GM23248 (cell line): ENCODE results near the gene DOP1A. TPM values are rescaled to one million over a fixed set of nuclear protein-coding genes. Genes with fewer than 3 reads are reported as not detected.

Experiments used
- DNase-seq: peaks from one replicate; pipeline ENCODE4 v3.0.0-alpha.2; 2015
- H2AFZ ChIP-seq: fragments of 200-600 bp; sonication (generic); 2 replicates; pipeline ENCODE4 v1.6.1; 2016; ENCODE audit warnings: antibody characterized with exemption
- H3F3A ChIP-seq: fragments of 200-600 bp; sonication (generic); 2 replicates; pipeline ENCODE4 v1.6.1; 2016; ENCODE audit warnings: mild to moderate bottlenecking, antibody characterized with exemption, mixed run types; ENCODE audit not compliant: insufficient read depth
- H3K27ac ChIP-seq: fragments of 200-600 bp; sonication (generic); 2 replicates; pipeline ENCODE4 v1.5.1; 2016; ENCODE audit warnings: mild to moderate bottlenecking
- H3K27me3 ChIP-seq: fragments of 200-600 bp; sonication (generic); replicated peaks from 2 replicates; pipeline ENCODE4 v1.6.1; 2016; ENCODE audit warnings: mild to moderate bottlenecking; ENCODE audit not compliant: insufficient read depth
- H3K36me3 ChIP-seq: fragments of 200-600 bp; sonication (generic); 2 replicates; pipeline ENCODE4 v1.6.1; 2016; ENCODE audit warnings: low read depth, mild to moderate bottlenecking
- H3K4me1 ChIP-seq: fragments of 200-600 bp; sonication (generic); 2 replicates; pipeline ENCODE4 v1.6.1; 2016; ENCODE audit warnings: mild to moderate bottlenecking; ENCODE audit not compliant: insufficient read depth
- H3K4me2 ChIP-seq: fragments of 200-600 bp; sonication (generic); one replicate; pipeline ENCODE4 v1.6.1; 2016; ENCODE audit warnings: mild to moderate bottlenecking; ENCODE audit not compliant: unreplicated experiment
- H3K4me3 ChIP-seq: fragments of 200-600 bp; sonication (generic); 2 replicates; pipeline ENCODE4 v1.5.1; 2016; ENCODE audit warnings: mild to moderate bottlenecking
- H3K79me2 ChIP-seq: fragments of 200-600 bp; sonication (generic); 2 replicates; pipeline ENCODE4 v1.6.1; 2016; ENCODE audit warnings: mild to moderate bottlenecking; ENCODE audit not compliant: insufficient read depth
- H3K9ac ChIP-seq: fragments of 200-600 bp; sonication (generic); 2 replicates; pipeline ENCODE4 v1.6.1; 2016; ENCODE audit warnings: mild to moderate bottlenecking
- H3K9me2 ChIP-seq: fragments of 200-600 bp; sonication (generic); 2 replicates; pipeline ENCODE4 v1.6.1; 2016; ENCODE audit warnings: mixed run types, mild to moderate bottlenecking, moderate library complexity; ENCODE audit not compliant: insufficient read depth
- H3K9me3 ChIP-seq: fragments of 200-600 bp; sonication (generic); one replicate; pipeline ENCODE4 v1.6.1; 2017; ENCODE audit warnings: low read depth
- H4K20me1 ChIP-seq: fragments of 200-600 bp; sonication (generic); 2 replicates; pipeline ENCODE4 v1.6.0; 2016; ENCODE audit not compliant: insufficient read depth
- EZH2 ChIP-seq: fragments of 200-600 bp; sonication (generic); IDR thresholded peaks from 2 replicates; pipeline ENCODE4 v1.6.1; 2018; ENCODE audit warnings: antibody characterized with exemption, mild to moderate bottlenecking; ENCODE audit not compliant: insufficient read depth, poor library complexity, severe bottlenecking
- EZH2phosphoT487 ChIP-seq: fragments of 200-600 bp; sonication (generic); IDR thresholded peaks from 2 replicates; pipeline ENCODE4 v1.6.1; 2018; ENCODE audit warnings: antibody characterized with exemption, moderate library complexity, mild to moderate bottlenecking, low read depth; ENCODE audit not compliant: insufficient read depth
- WGBS, 2 experiments: methylation state at CpG; one replicate each; pipeline ENCODE4 v1.1.6; 2015 to 2017; ENCODE audit warnings: low lambda C conversion rate in 2 of 2, low coverage in 1 of 2; ENCODE audit errors: missing lambda C conversion rate in 2 of 2; 5-methylcytosine and 5-hydroxymethylcytosine counted together
- in situ Hi-C: fragments of 300-500 bp; cut with MboI; formaldehyde crosslinking; loops from 2 replicates; pipeline ENCODE4 v1.15.0; 2020
- polyA plus RNA-seq: library from polyadenylated mRNA; unstranded; fragments of >200 nt; fragmentation: Nextera tagmentation; extraction: Ambion mirVana; gene quantifications from 2 replicates; pipeline ENCODE4 v1.2.1, GENCODE V29; 2016
- total RNA-seq: library from RNA; depleted of rRNA; stranded (reverse); fragments of >200 nt; shearing (Covaris generic); gene quantifications from 2 replicates; pipeline ENCODE4 v1.2.3, GENCODE V29; 2014

DOP1A gene
- total and polyA plus RNA-seq, 2 experiments from 2014 or later = 3.5 to 18.2 TPM

GRCh38 chr6:83083476-83083875, 16.0 kb downstream of the DOP1A start:
- Histone ChIP-seq H3K9me3 (no peaks in the 10 kb centered on the region), H3K4me2 (no peak overlapping the region), H3K4me1 (no peaks in the 10 kb centered on the region), H3K27me3 (no peaks in the 10 kb centered on the region), H3K79me2 (peaks cover 14% of the 10 kb centered on the region; the same call in 1 of the 2 replicates), H3K36me3 (no peaks in the 10 kb centered on the region), H3K9ac (no peak overlapping the region), H2AFZ (no peak overlapping the region), H3F3A (no peaks in the 10 kb centered on the region), H3K4me3 (no peak overlapping the region), H3K27ac (no peak overlapping the region), H4K20me1 (0 out of 2 replicates have a peak, but pooled peaks cover 3% of the 10 kb centered on the region), H3K9me2 (0 out of 2 replicates have a peak, but pooled peaks cover 4% of the 10 kb centered on the region)
- in situ Hi-C loops = no loop called here
- 24 to 31% methylated on average over 1 of the region's 1 CpG for WGBS, 2 experiments
- no peak for DNase-seq
- no peak for TF ChIP-seq EZH2phosphoT487
- no peak for TF ChIP-seq EZH2

GRCh38 chr6:83086751-83087150, 19.3 kb downstream of the DOP1A start:
- 0 out of 2 replicates have a peak, but pooled peaks cover 4% of the 10 kb centered on the region for H3K9me2 ChIP-seq
- 96 to 98% methylated on average over 2 of the region's 2 CpGs for WGBS, 2 experiments
- no peak overlapping the region for H3K9ac ChIP-seq
- no peaks in the 10 kb centered on the region for H4K20me1 ChIP-seq
- no peak overlapping the region for H2AFZ ChIP-seq
- H3K4me2 ChIP-seq = no peak overlapping the region
- H3K27me3 ChIP-seq = no peaks in the 10 kb centered on the region
- no peaks in the 10 kb centered on the region for H3K4me1 ChIP-seq
- H3K4me3 ChIP-seq = no peak overlapping the region
- no peak for DNase-seq
- no peaks in the 10 kb centered on the region for H3K36me3 ChIP-seq
- H3F3A ChIP-seq = no peaks in the 10 kb centered on the region
- peaks cover 9% of the 10 kb centered on the region; the same call in 1 of the 2 replicates for H3K79me2 ChIP-seq
- H3K27ac ChIP-seq = no peak overlapping the region
- TF ChIP-seq EZH2phosphoT487 (no peak), EZH2 (no peak)
- in situ Hi-C loops = no loop called here
- H3K9me3 ChIP-seq = no peaks in the 10 kb centered on the region

GRCh38 chr6:83092756-83093399, 25.4 kb downstream of the DOP1A start:
- Histone ChIP-seq H3K9me3 (no peaks in the 10 kb centered on the region), H3K9ac (no peak overlapping the region), H3K27ac (peak overlapping the region; percentile 11; the same call in 1 of the 2 replicates), H3K79me2 (peaks cover 43% of the 10 kb centered on the region), H4K20me1 (no peaks in the 10 kb centered on the region), H3K36me3 (no peaks in the 10 kb centered on the region), H3F3A (peaks cover 8% of the 10 kb centered on the region; the same call in 1 of the 2 replicates), H3K9me2 (no peaks in the 10 kb centered on the region), H2AFZ (no peak overlapping the region), H3K4me1 (peaks cover 22% of the 10 kb centered on the region), H3K27me3 (no peaks in the 10 kb centered on the region), H3K4me2 (no peak overlapping the region), H3K4me3 (no peak overlapping the region)
- DNase-seq = peak; percentile 29
- in situ Hi-C loops = no loop called here
- WGBS, 2 experiments = 64 to 69% methylated on average over 3 of the region's 3 CpGs
- TF ChIP-seq EZH2phosphoT487 (no peak), EZH2 (no peak)

GRCh38 chr6:83096791-83097190, 29.3 kb downstream of the DOP1A start:
- no peak for TF ChIP-seq EZH2phosphoT487
- no peak for TF ChIP-seq EZH2
- Histone ChIP-seq H3K79me2 (peaks cover 34% of the 10 kb centered on the region), H3K9ac (no peak overlapping the region), H2AFZ (no peak overlapping the region), H3K36me3 (peaks cover 4% of the 10 kb centered on the region; the same call in 1 of the 2 replicates), H3K27ac (0 out of 2 replicates have a peak overlapping the region, but pooled peaks have one; percentile 15), H3K4me2 (peak overlapping the region; percentile 7), H3K27me3 (no peaks in the 10 kb centered on the region), H3K9me2 (no peaks in the 10 kb centered on the region), H4K20me1 (no peaks in the 10 kb centered on the region), H3K4me1 (peaks cover 22% of the 10 kb centered on the region), H3F3A (peaks cover 8% of the 10 kb centered on the region; the same call in 1 of the 2 replicates), H3K4me3 (no peak overlapping the region), H3K9me3 (no peaks in the 10 kb centered on the region)
- DNase-seq = peak; percentile 49
- WGBS, 2 experiments = 91 to 94% methylated on average over 2 of the region's 2 CpGs
- in situ Hi-C loops = no loop called here
